HepG2 (cell line): ENCODE measurements around the gene CFAP61. TPM values are rescaled to one million over a fixed set of nuclear protein-coding genes. Genes with fewer than 3 reads are reported as not detected.
"Not testable (repeated sequence)": the region's sequence is repeated elsewhere in the genome, so short reads cannot be mapped to it uniquely, and the experiment has no call there.

Source experiments
- ATAC-seq: fragments of 200-7000 bp; cut with Tn5 transposase; 3 replicates; pipeline ENCODE4 v1.9.1; 2020; ENCODE audit warnings: mild to moderate bottlenecking, moderate library complexity
- BruUV-seq: library from RNA; stranded (reverse); fragments of 400-500 nt; replicated peaks from 2 replicates; lab custom pipeline; 2021; lab: Mats Ljungman, UMichigan
- CTCF ChIA-PET: fragments of 300-600 bp; formaldehyde crosslinking; extraction: SDS; loops from one replicate; lab custom pipeline; 2021; ENCODE audit warnings: low total read pairs, inconsistent platforms, low intra/inter-chr PET ratio; lab: Yijun Ruan, JAX
- POLR2A ChIA-PET: fragments of 350-600 bp; sonication (Branson Sonifier 250); formaldehyde crosslinking; loops from one replicate; lab custom pipeline; 2020; ENCODE audit warnings: antibody characterized with exemption, inconsistent platforms; lab: Yijun Ruan, JAX
- DNase-seq: peaks from one replicate; pipeline ENCODE4 v3.0.0-alpha.2; 2015; ENCODE audit warnings: low spot score
- FAIRE-seq: peaks from 3 replicates; lab custom pipeline; 2011; peaks lifted over from hg19 to GRCh38; lab: Jason Lieb, UNC
- H2AFZ ChIP-seq: one replicate; pipeline ENCODE4 v1.6.1; 2011; ENCODE audit warnings: low read length, inconsistent platforms
- H3K27ac ChIP-seq: fragments of 300-600 bp; 3 replicates; pipeline ENCODE4 v1.8.0; 2011; ENCODE audit warnings: mixed run types, mild to moderate bottlenecking, mixed read lengths, low read length, inconsistent platforms; ENCODE audit not compliant: insufficient read depth; ENCODE audit errors: extremely low read length
- H3K27me3 ChIP-seq, 2 experiments: fragments of 200-600 bp in 1 of 2; 2 replicates in 1 of 2; 3 replicates in 1 of 2; pipeline versions ENCODE4 v1.6.0 to v1.8.0; 2011; ENCODE audit warnings: low read length in 2 of 2, mild to moderate bottlenecking in 2 of 2, moderate library complexity in 2 of 2, inconsistent platforms in 1 of 2; ENCODE audit not compliant: insufficient read depth in 2 of 2, control insufficient read depth in 1 of 2
- H3K36me3 ChIP-seq, 2 experiments: fragments of 200-600 bp in 1 of 2; replicated peaks in 1 of 2; 2 replicates in 1 of 2; 3 replicates in 1 of 2; pipeline versions ENCODE4 v1.5.1 to v1.8.0; 2011; ENCODE audit warnings: low read length in 2 of 2, inconsistent platforms in 1 of 2; ENCODE audit not compliant: insufficient read depth in 2 of 2, control insufficient read depth in 1 of 2
- H3K4me1 ChIP-seq: 2 replicates; pipeline ENCODE4 v1.5.1; 2012; ENCODE audit warnings: low read length, inconsistent platforms; ENCODE audit not compliant: insufficient read depth
- H3K4me2 ChIP-seq: 2 replicates; pipeline ENCODE4 v1.6.0; 2011; ENCODE audit warnings: low read depth, low read length, inconsistent platforms
- H3K4me3 ChIP-seq, 3 experiments: fragments of 200-600 bp in 1 of 3; sonication (generic), shearing (Covaris generic) in 1 of 3; replicated peaks in 1 of 3; 2 replicates each; pipeline ENCODE4 v1.5.1; 2011 to 2016; ENCODE audit warnings: low read length in 3 of 3, inconsistent platforms in 2 of 3, low read depth in 2 of 3, mild to moderate bottlenecking in 2 of 3, control low read depth in 1 of 3, mixed read lengths in 1 of 3; ENCODE audit not compliant: insufficient read depth in 1 of 3
- H3K79me2 ChIP-seq: one replicate; pipeline ENCODE4 v1.6.1; 2011; ENCODE audit warnings: low read length, inconsistent platforms; ENCODE audit not compliant: insufficient read depth
- H3K9ac ChIP-seq: 2 replicates; pipeline ENCODE4 v1.6.0; 2011; ENCODE audit warnings: mild to moderate bottlenecking, low read depth, low read length, inconsistent platforms; ENCODE audit not compliant: insufficient read depth
- H3K9me3 ChIP-seq: 2 replicates; pipeline ENCODE4 v1.5.1; 2012; ENCODE audit warnings: mild to moderate bottlenecking, low read length
- H4K20me1 ChIP-seq: 2 replicates; pipeline ENCODE4 v1.6.0; 2011; ENCODE audit warnings: inconsistent platforms, mild to moderate bottlenecking, low read length, moderate library complexity; ENCODE audit not compliant: insufficient read depth
- CEBPZ ChIP-seq: IDR thresholded peaks from 2 replicates; pipeline ENCODE4 v1.6.1; 2012; ENCODE audit warnings: low read length, improper control_type of control experiment
- NR1H2 ChIP-seq: sonication (generic); formaldehyde crosslinking; IDR thresholded peaks from 2 replicates; pipeline ENCODE4 v1.8.1; 2022; ENCODE audit warnings: low read depth, missing genetic modification reagents, borderline replicate concordance
- SMYD3 ChIP-seq: sonication (generic); formaldehyde crosslinking; IDR thresholded peaks from 2 replicates; pipeline ENCODE4 v1.8.1; 2023; ENCODE audit warnings: mild to moderate bottlenecking, missing genetic modification reagents
- ZMYM3 ChIP-seq: sonication (generic); formaldehyde crosslinking; IDR thresholded peaks from 2 replicates; pipeline ENCODE4 v1.5.1; 2020; ENCODE audit warnings: mild to moderate bottlenecking, missing genetic modification reagents
- ZNF891 ChIP-seq: sonication (generic); formaldehyde crosslinking; IDR thresholded peaks from 2 replicates; pipeline ENCODE4 v1.5.0; 2020; ENCODE audit warnings: mild to moderate bottlenecking, missing genetic modification reagents
- WGBS: methylation state at CpG from one replicate; pipeline ENCODE4 v1.1.6; 2017; ENCODE audit warnings: low lambda C conversion rate; 5-methylcytosine and 5-hydroxymethylcytosine counted together
- in situ Hi-C: cut with HindIII; loops from 2 replicates; pipeline ENCODE4 v1.10.0; 2017; ENCODE audit warnings: low pct_unique_long_range_greater_than_20kb; ENCODE audit not compliant: extremely low pct_ligation_motif_present
- intact Hi-C: fragments of 100-400 bp; cut with micrococcal nuclease; formaldehyde crosslinking; loops from one replicate; pipeline ENCODE4 v1.10.0; 2022; ENCODE audit not compliant: unreplicated experiment
- polyA plus RNA-seq, 8 experiments: library from polyadenylated mRNA; depleted of rRNA in 3 of 8; stranded (reverse) in 7 of 8; unstranded in 1 of 8; fragments of >200 nt; fragmentation: Illumina TruSeq in 4 of 8; extraction: Trizol in 4 of 8; gene quantifications; 2 replicates each; pipeline versions ENCODE4 v1.2.1 to v1.2.3, GENCODE V29; 2011 to 2016; ENCODE audit warnings: low read depth in 4 of 8, missing spikeins in 1 of 8, mixed read lengths in 1 of 8; ENCODE audit not compliant: insufficient read depth in 1 of 8
- total RNA-seq, 5 experiments: library from RNA; depleted of rRNA; stranded (reverse); fragments of >200 nt; fragmentation: Illumina TruSeq; extraction: Trizol; gene quantifications; 2 replicates each; pipeline ENCODE4 v1.2.3, GENCODE V29; 2016; ENCODE audit warnings: low read depth in 1 of 5
- TF ChIP-seq, protein P1 (sequence below): sonication (generic); formaldehyde crosslinking; IDR thresholded peaks from 2 replicates; pipeline ENCODE4 v1.4.0; 2020; ENCODE audit warnings: missing genetic modification reagents

Gene CFAP61
- total and polyA plus RNA-seq, 2 of the 13 experiments (the other 11 are each of a cell fraction or from before 2014, with no cell fraction given): 0.27 TPM; not detected in 1

- TF ChIP-seq CEBPZ (no peak), NR1H2 (no peak), ZNF891 (CRISPR knock-in tag) (no peak), ZMYM3 (CRISPR knock-in tag) (no peak), SMYD3 (CRISPR knock-in tag) (no peak)
- TF ChIP-seq, protein P1, sequence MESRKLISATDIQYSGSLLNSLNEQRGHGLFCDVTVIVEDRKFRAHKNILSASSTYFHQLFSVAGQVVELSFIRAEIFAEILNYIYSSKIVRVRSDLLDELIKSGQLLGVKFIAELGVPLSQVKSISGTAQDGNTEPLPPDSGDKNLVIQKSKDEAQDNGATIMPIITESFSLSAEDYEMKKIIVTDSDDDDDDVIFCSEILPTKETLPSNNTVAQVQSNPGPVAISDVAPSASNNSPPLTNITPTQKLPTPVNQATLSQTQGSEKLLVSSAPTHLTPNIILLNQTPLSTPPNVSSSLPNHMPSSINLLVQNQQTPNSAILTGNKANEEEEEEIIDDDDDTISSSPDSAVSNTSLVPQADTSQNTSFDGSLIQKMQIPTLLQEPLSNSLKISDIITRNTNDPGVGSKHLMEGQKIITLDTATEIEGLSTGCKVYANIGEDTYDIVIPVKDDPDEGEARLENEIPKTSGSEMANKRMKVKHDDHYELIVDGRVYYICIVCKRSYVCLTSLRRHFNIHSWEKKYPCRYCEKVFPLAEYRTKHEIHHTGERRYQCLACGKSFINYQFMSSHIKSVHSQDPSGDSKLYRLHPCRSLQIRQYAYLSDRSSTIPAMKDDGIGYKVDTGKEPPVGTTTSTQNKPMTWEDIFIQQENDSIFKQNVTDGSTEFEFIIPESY (CRISPR knock-in tag): no peak
- TF ChIP-seq, all 625 proteins: peak for 33
These were observed 49.0 kb upstream of the CFAP61 start (continued) for GRCh38 chr20:20003031-20003954.

- H3K4me2 ChIP-seq, H3K27me3 ChIP-seq, CTCF ChIA-PET, H3K9ac ChIP-seq, H3K4me3 ChIP-seq, FAIRE-seq, DNase-seq, H3K9me3 ChIP-seq, intact Hi-C loops, H3K79me2 ChIP-seq, ATAC-seq, H4K20me1 ChIP-seq, H3K36me3 ChIP-seq, BruUV-seq, H2AFZ ChIP-seq: not testable (repeated sequence)
- in situ Hi-C loops: loop anchor here (5.0 kb wide), 1 partner anchor 102 kb away; no protein-coding TSS in a partner anchor
- POLR2A ChIA-PET: interaction anchor here (2.2 kb wide), 1 partner anchor 14 kb away, joined by 10 read pairs; the partner anchor contains the start of gene NAA20
- WGBS: 98% methylated on average over 6 of the region's 6 CpGs
- peaks cover 77% of the 10 kb centered on the region for H3K4me1 ChIP-seq
- H3K27ac ChIP-seq: peak overlapping the region; percentile 87
These were observed 48.4 kb upstream of the CFAP61 start for GRCh38 chr20:20003955-20004322.
